ENCODE measurements around the gene MYLK4. TPM values are rescaled to one million over a fixed set of nuclear protein-coding genes. Genes with fewer than 3 reads are reported as not detected.

Gene MYLK4
- polyA plus RNA-seq, 1 donor from 2014 or later: 1.3 TPM

GRCh38 chr6:2760882-2761842, 10.4 kb upstream of the MYLK4 start:
- H3K36me3 ChIP-seq (ENCODE audit: insufficient read depth, low read length): no peaks in the 10 kb centered on the region
- no peak overlapping the region for H3K27ac ChIP-seq (ENCODE audit: low read length)
- peaks cover 4% of the 10 kb centered on the region for H3F3A ChIP-seq (ENCODE audit: insufficient read depth, low read length, poor library complexity, severe bottlenecking)
- H3K79me2 ChIP-seq (replicated peaks; ENCODE audit: insufficient read depth, low read length): peaks cover under 1% of the 10 kb centered on the region
- no peaks in the 10 kb centered on the region for H3K9me2 ChIP-seq (ENCODE audit: insufficient read depth, low read length)
- no peaks in the 10 kb centered on the region for H3K9me3 ChIP-seq (ENCODE audit: low read length)
- H3K27me3 ChIP-seq (ENCODE audit: insufficient read depth, low read depth, low read length): no peaks in the 10 kb centered on the region
- no peak overlapping the region for H3K4me3 ChIP-seq (ENCODE audit: low read length)
- no peaks in the 10 kb centered on the region for H4K20me1 ChIP-seq (ENCODE audit: insufficient read depth)
- no peak for TF ChIP-seq EP300 (conservative IDR thresholded peaks at IDR 0.05; ENCODE audit: poor library complexity, severe bottlenecking)
- TF ChIP-seq MXI1 (conservative IDR thresholded peaks at IDR 0.05; ENCODE audit: poor library complexity, severe bottlenecking): no peak
- no peak for TF ChIP-seq TAF1 (IDR thresholded peaks at IDR 0.05; ENCODE audit: low read depth)
- no peak for TF ChIP-seq RAD21 (conservative IDR thresholded peaks at IDR 0.05)
- TF ChIP-seq EZH2 (IDR thresholded peaks at IDR 0.05; ENCODE audit: borderline replicate concordance, insufficient read depth, low read length, poor library complexity, severe bottlenecking): no peak
- TF ChIP-seq CTCF (IDR thresholded peaks at IDR 0.05; ENCODE audit: poor library complexity, severe bottlenecking): no peak
- no peak for TF ChIP-seq SMC3 (conservative IDR thresholded peaks at IDR 0.05; ENCODE audit: poor library complexity)
- TF ChIP-seq, protein P1, sequence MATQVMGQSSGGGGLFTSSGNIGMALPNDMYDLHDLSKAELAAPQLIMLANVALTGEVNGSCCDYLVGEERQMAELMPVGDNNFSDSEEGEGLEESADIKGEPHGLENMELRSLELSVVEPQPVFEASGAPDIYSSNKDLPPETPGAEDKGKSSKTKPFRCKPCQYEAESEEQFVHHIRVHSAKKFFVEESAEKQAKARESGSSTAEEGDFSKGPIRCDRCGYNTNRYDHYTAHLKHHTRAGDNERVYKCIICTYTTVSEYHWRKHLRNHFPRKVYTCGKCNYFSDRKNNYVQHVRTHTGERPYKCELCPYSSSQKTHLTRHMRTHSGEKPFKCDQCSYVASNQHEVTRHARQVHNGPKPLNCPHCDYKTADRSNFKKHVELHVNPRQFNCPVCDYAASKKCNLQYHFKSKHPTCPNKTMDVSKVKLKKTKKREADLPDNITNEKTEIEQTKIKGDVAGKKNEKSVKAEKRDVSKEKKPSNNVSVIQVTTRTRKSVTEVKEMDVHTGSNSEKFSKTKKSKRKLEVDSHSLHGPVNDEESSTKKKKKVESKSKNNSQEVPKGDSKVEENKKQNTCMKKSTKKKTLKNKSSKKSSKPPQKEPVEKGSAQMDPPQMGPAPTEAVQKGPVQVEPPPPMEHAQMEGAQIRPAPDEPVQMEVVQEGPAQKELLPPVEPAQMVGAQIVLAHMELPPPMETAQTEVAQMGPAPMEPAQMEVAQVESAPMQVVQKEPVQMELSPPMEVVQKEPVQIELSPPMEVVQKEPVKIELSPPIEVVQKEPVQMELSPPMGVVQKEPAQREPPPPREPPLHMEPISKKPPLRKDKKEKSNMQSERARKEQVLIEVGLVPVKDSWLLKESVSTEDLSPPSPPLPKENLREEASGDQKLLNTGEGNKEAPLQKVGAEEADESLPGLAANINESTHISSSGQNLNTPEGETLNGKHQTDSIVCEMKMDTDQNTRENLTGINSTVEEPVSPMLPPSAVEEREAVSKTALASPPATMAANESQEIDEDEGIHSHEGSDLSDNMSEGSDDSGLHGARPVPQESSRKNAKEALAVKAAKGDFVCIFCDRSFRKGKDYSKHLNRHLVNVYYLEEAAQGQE (IDR thresholded peaks at IDR 0.05; ENCODE audit: borderline replicate concordance): no peak
- TF ChIP-seq POLR2AphosphoS5 (IDR thresholded peaks at IDR 0.05): no peak
- H3K4me2 ChIP-seq (ENCODE audit: low read length): no peak overlapping the region
- H2AFZ ChIP-seq (ENCODE audit: low read depth, low read length): no peak overlapping the region
- H3K9ac ChIP-seq (ENCODE audit: low read length): no peak overlapping the region

- H3K9me2 ChIP-seq (ENCODE audit: insufficient read depth, low read length): no peaks in the 10 kb centered on the region
- H3K4me2 ChIP-seq (ENCODE audit: low read length): no peak overlapping the region
- no peaks in the 10 kb centered on the region for H3K9me3 ChIP-seq (ENCODE audit: low read length)
- H3K9ac ChIP-seq (ENCODE audit: low read length): no peak overlapping the region
- peaks cover under 1% of the 10 kb centered on the region for H3F3A ChIP-seq (ENCODE audit: insufficient read depth, low read length, poor library complexity, severe bottlenecking)
- no peak overlapping the region for H2AFZ ChIP-seq (ENCODE audit: low read depth, low read length)
- no peaks in the 10 kb centered on the region for H3K27me3 ChIP-seq (ENCODE audit: insufficient read depth, low read depth, low read length)
- no peaks in the 10 kb centered on the region for H3K36me3 ChIP-seq (ENCODE audit: insufficient read depth, low read length)
- no peaks in the 10 kb centered on the region for H4K20me1 ChIP-seq (ENCODE audit: insufficient read depth)
- no peak overlapping the region for H3K27ac ChIP-seq (ENCODE audit: low read length)
- TF ChIP-seq EP300 (conservative IDR thresholded peaks at IDR 0.05; ENCODE audit: poor library complexity, severe bottlenecking) (no peak), MXI1 (conservative IDR thresholded peaks at IDR 0.05; ENCODE audit: poor library complexity, severe bottlenecking) (no peak), CTCF (IDR thresholded peaks at IDR 0.05; ENCODE audit: poor library complexity, severe bottlenecking) (no peak), SMC3 (conservative IDR thresholded peaks at IDR 0.05; ENCODE audit: poor library complexity) (no peak), POLR2AphosphoS5 (IDR thresholded peaks at IDR 0.05) (no peak), RAD21 (conservative IDR thresholded peaks at IDR 0.05) (no peak), EZH2 (IDR thresholded peaks at IDR 0.05; ENCODE audit: borderline replicate concordance, insufficient read depth, low read length, poor library complexity, severe bottlenecking) (no peak), TAF1 (IDR thresholded peaks at IDR 0.05; ENCODE audit: low read depth) (no peak)
- TF ChIP-seq, protein P1 (IDR thresholded peaks at IDR 0.05; ENCODE audit: borderline replicate concordance): no peak
- no peaks in the 10 kb centered on the region for H3K79me2 ChIP-seq (replicated peaks; ENCODE audit: insufficient read depth, low read length)
- H3K4me3 ChIP-seq (ENCODE audit: low read length): no peak overlapping the region
Measured at GRCh38 chr6:2758980-2759379, 8.3 kb upstream of the MYLK4 start.
